Mesothelial cell of epicardium (in vitro differentiated cells): ENCODE data around the gene CDH23. TPM values are rescaled to one million over a fixed set of nuclear protein-coding genes. Genes with fewer than 3 reads are reported as not detected.
"Not testable (repeated sequence)": the region's sequence is repeated elsewhere in the genome, so short reads cannot be mapped to it uniquely, and the experiment has no call there.

Source experiments
- DNase-seq, 2 experiments: peaks; one replicate each; pipeline ENCODE4 v3.0.0; 2021; ENCODE audit warnings: low spot score in 2 of 2; ENCODE audit not compliant: unreplicated experiment in 2 of 2
- H3K27ac Mint-ChIP-seq: 2 replicates; pipeline ENCODE4 v1.8.0; 2021; ENCODE audit warnings: mixed read lengths
- H3K27me3 Mint-ChIP-seq: 2 replicates; pipeline ENCODE4 v1.8.0; 2021; ENCODE audit warnings: low read depth, mixed read lengths
- H3K36me3 Mint-ChIP-seq: 2 replicates; pipeline ENCODE4 v1.8.0; 2021; ENCODE audit warnings: mixed read lengths
- H3K4me1 Mint-ChIP-seq: 2 replicates; pipeline ENCODE4 v1.8.0; 2021; ENCODE audit warnings: mixed read lengths
- H3K4me3 Mint-ChIP-seq: 2 replicates; pipeline ENCODE4 v1.8.0; 2021; ENCODE audit warnings: mild to moderate bottlenecking, moderate library complexity, mixed read lengths
- H3K9me3 Mint-ChIP-seq: 2 replicates; pipeline ENCODE4 v1.8.0; 2021; ENCODE audit warnings: mixed read lengths
- CTCF ChIP-seq: fragments of 200-600 bp; sonication (generic); IDR thresholded peaks from one replicate; pipeline ENCODE4 v1.5.0; 2021; ENCODE audit warnings: antibody characterized with exemption; ENCODE audit not compliant: unreplicated experiment
- total RNA-seq: library from RNA; stranded (reverse); gene quantifications from 3 replicates; pipeline ENCODE4 v1.2.1, GENCODE V29; 2021

Gene CDH23
- total RNA-seq, 1 donor from 2014 or later = 2.5 TPM

DNA sequence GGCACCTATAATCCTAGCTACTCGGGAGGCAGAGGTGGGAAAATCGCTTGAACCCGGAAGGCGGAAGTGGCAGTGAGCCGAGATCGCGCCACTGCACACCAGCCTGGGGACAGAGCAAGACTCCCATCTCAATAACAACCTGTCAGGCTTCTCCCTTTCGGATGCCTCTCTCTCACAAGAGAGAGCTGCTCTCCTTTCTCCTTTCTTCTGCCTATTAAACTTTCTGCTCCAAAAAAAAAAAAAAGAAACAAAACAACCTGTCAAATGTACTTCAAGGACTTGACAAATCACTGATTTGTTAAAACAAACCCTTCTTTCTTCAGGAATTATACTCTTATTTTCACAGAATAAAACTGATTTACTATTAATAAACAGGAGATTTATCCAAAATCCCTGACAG, 450.7 kb downstream of the CDH23 start:
- DNase-seq = no peak
- H3K4me1 Mint-ChIP-seq = peaks cover 34% of the 10 kb centered on the region
- no peaks in the 10 kb centered on the region for H3K36me3 Mint-ChIP-seq
- peaks cover 2% of the 10 kb centered on the region for H3K9me3 Mint-ChIP-seq
- peak overlapping the region; percentile 43 for H3K27ac Mint-ChIP-seq
- H3K4me3 Mint-ChIP-seq = no peak overlapping the region
- H3K27me3 Mint-ChIP-seq = no peaks in the 10 kb centered on the region
- TF ChIP-seq CTCF = no peak

DNA sequence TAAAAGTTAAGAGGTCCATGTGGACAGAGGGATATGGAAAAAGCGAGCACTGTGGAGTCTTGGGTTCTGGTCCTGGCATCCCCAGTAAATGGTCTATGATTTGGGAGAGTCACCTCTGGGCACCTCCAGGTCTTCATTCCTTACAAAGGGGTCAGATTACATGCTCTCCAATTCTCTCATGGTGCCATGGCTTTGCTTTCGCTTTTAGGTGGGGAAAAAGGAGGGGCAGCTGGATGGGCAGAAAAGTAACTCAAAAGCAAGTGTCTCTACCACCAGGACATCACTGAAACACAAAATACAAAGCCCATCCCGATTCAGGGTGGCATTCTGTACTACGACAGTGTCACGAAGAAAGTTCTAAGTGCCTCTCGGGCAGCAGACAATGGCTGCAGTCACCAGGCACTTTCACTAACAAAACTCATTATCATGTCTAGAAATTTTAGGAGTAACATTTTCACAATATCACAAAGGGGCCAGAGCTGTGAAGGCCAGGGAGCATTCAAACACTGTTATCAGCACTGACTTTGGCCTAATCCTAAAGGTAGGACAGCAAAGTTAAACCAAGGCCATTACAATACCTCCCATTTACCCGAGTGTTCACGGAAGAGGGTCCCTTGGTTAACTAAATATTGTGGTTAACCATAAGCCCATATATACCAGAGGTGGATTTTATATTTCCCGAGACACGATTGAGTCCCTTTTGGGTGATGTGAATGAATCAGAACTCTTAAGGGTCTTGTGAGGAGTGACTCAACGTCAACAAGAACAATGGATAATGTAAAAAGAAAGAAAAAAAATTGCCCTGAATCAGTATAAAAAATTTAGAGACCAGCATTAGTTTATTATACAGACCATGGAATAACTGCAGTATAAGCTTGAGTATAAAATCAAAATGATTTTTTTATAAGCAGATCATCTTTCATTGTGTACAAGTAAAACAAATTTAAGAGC, 451.9 kb downstream of the CDH23 start:
- no peak for DNase-seq
- Mint-ChIP-seq H3K9me3 (peaks cover 2% of the 10 kb centered on the region), H3K27ac (peak overlapping the region; percentile 43), H3K27me3 (no peaks in the 10 kb centered on the region), H3K4me1 (peaks cover 34% of the 10 kb centered on the region), H3K36me3 (no peaks in the 10 kb centered on the region), H3K4me3 (peak overlapping the region; percentile 46)
- no peak for TF ChIP-seq CTCF

DNA sequence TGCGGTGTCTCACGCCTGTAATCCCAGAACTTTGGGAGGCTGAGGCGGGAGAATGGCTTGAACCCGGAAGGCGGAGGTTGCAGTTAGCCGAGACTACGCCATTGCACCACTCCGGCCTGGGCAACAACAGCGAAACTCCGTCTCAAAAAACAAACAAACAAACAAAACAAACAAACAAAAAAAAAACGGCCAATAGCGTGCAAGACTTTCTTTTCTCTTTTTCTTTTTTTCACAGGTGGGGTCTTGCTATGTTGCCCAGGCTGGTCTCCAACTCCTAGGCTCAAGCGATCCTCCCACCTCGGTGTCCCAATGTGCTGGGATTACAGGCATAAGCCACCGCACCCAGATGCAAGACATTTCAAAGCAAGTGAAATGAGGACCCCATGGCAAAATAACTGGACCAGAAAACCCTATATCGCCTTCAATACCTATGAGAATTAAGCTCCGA, 452.8 kb downstream of the CDH23 start:
- Mint-ChIP-seq H3K27ac (peak overlapping the region; percentile 94), H3K9me3 (peaks cover 2% of the 10 kb centered on the region), H3K27me3 (no peaks in the 10 kb centered on the region), H3K4me1 (peaks cover 34% of the 10 kb centered on the region), H3K36me3 (no peaks in the 10 kb centered on the region), H3K4me3 (peak overlapping the region; percentile 88)
- no peak for TF ChIP-seq CTCF
- DNase-seq = no peak

DNA sequence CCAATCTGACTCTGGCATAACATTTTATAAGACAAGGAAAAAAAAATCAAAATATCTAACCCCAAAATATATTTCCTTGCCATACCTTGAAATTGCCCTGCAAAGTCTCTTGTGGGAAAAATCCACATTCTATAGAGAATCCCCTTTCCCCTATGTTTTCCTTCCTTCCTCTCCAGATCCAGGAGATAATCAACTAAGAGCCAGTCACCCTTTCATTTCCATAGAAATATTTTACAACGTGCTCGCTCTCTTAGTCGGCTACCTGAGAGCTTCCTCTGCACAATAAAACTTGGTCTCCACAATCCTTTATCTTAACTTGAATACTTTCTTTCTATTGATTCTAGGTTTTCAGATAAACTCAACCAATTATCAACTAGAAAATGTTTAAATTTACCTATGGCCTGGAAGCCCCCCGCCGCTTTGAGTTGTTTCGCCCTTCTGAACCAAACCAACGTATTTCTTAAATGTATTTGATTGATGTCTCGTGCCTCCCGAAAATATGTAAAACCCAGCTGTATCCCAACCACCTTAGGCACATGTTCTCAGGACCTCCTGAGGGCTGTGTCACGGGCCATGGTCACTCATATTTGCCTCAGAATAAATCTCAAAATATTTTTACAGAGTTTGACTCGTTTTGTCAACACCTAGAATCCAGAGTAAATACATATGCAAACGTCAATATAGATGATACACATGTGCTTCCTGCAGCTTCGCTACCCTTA, 453.5 kb downstream of the CDH23 start:
- H3K27ac Mint-ChIP-seq = peak overlapping the region; percentile 94
- no peaks in the 10 kb centered on the region for H3K9me3 Mint-ChIP-seq
- no peaks in the 10 kb centered on the region for H3K27me3 Mint-ChIP-seq
- H3K4me1 Mint-ChIP-seq = peaks cover 34% of the 10 kb centered on the region
- H3K4me3 Mint-ChIP-seq = peak overlapping the region; percentile 88
- DNase-seq = no peak
- no peak for TF ChIP-seq CTCF
- no peaks in the 10 kb centered on the region for H3K36me3 Mint-ChIP-seq

GRCh38 chr10:71850743-71851464, 454.2 kb downstream of the CDH23 start, which contains the start of gene PSAP:
Gene PSAP, minus strand, starts transcription at chr10:71851251. Its CDS starts 30 bp downstream, at chr10:71851221.
- Mint-ChIP-seq H3K4me3 (peak within 1 kb of the TSS; percentile 88), H3K27ac (peak within 1 kb of the TSS; percentile 94), H3K27me3 (no peaks in the 10 kb centered on the region), H3K4me1 (peaks cover 34% of the 10 kb centered on the region), H3K36me3 (no peaks in the 10 kb centered on the region), H3K9me3 (no peaks in the 10 kb centered on the region)
- no peak for TF ChIP-seq CTCF
- DNase-seq = peak; percentile 99

DNA sequence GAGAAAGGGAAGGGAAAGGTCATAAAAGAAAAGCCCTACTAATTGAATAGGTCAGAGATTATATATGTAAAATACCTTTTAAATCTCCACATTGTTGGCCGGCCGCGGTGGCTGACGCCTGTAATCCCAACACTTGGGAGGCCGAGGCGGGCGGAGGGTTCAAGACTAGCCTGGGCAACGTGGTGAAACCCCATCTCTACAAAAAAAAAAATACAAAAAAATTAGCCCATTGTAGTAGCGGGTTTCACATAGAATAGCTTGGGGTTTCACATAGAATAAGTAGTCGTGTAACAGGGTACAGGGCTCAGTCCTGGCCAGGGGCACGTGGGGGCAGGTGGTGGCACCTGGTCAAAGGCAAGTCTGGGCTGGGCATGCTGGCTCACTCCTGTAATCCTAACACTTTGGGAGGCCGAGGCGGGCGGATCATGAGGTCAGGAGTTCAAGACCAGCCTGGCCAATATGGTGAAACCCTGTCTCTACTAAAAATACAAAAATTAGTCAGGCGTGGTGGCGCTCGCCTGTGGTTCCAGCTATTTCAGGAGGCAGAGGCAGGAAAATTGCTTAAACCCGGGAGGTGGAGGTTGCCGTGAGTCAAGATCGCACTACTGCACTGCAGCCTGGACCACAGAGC, 454.9 kb downstream of the CDH23 start:
- H3K27me3 Mint-ChIP-seq, H3K36me3 Mint-ChIP-seq, H3K9me3 Mint-ChIP-seq, DNase-seq: not testable (repeated sequence)
- Mint-ChIP-seq H3K4me3 (peak overlapping the region; percentile 88), H3K4me1 (peaks cover 33% of the 10 kb centered on the region), H3K27ac (peak overlapping the region; percentile 94)
